Right lobe of liver (tissue), 6 donors: ENCODE measurements around the gene ANKRD44. TPM values are rescaled to one million over a fixed set of nuclear protein-coding genes. Genes with fewer than 3 reads are reported as not detected.

Experiments
- ATAC-seq, 4 donors: fragments of 200-7000 bp; cut with Tn5 transposase; one replicate each; pipeline ENCODE4 v1.9.1; 2020; ENCODE audit warnings: mild to moderate bottlenecking in 4 of 4, moderate library complexity in 4 of 4
- DNase-seq, 3 donors: peaks; one replicate each; pipeline ENCODE4 v3.0.0-alpha.2; 2020
- H3K27ac ChIP-seq, 3 donors: fragments of 200-600 bp; one replicate each; pipeline ENCODE4 v1.8.0; 2022
- H3K27me3 ChIP-seq, 2 donors: fragments of 200-600 bp; one replicate each; pipeline ENCODE4 v1.8.0; 2022
- H3K36me3 ChIP-seq, 4 donors: fragments of 200-600 bp; sonication (generic) in 1 of 4; one replicate each; pipeline versions ENCODE4 v1.5.1 to v1.8.0; 2017 to 2022; ENCODE audit warnings: control low read depth in 1 of 4
- H3K4me1 ChIP-seq, 4 donors: fragments of 200-600 bp; sonication (generic) in 1 of 4; one replicate each; pipeline versions ENCODE4 v1.5.1 to v1.8.0; 2017 to 2022; ENCODE audit warnings: control low read depth in 1 of 4
- H3K4me3 ChIP-seq, 3 donors: fragments of 200-600 bp; one replicate each; pipeline ENCODE4 v1.8.0; 2022
- H3K9me3 ChIP-seq, 4 donors: fragments of 200-600 bp; sonication (generic) in 1 of 4; one replicate each; pipeline versions ENCODE4 v1.5.1 to v1.8.0; 2017 to 2022; ENCODE audit warnings: control low read depth in 1 of 4
- CTCF ChIP-seq, 4 donors: fragments of 200-600 bp in 3 of 4; fragments of 450-650 bp in 1 of 4; IDR thresholded peaks; one replicate each; pipeline versions ENCODE4 v1.5.1 to v1.8.0; 2016 to 2022; ENCODE audit warnings: antibody characterized with exemption in 4 of 4, mild to moderate bottlenecking in 2 of 4
- POLR2A ChIP-seq: fragments of 450-650 bp; IDR thresholded peaks from one replicate; pipeline ENCODE4 v1.6.1; 2017; ENCODE audit warnings: antibody characterized with exemption, mild to moderate bottlenecking
- WGBS: methylation state at CpG from one replicate; pipeline ENCODE4 v1.1.6; 2018; ENCODE audit warnings: low coverage, low lambda C conversion rate; ENCODE audit not compliant: insufficient coverage; ENCODE audit errors: missing lambda C conversion rate; 5-methylcytosine and 5-hydroxymethylcytosine counted together
- intact Hi-C, 2 donors: fragments of 100-400 bp; cut with DNase I; formaldehyde crosslinking; loops; one replicate each; pipeline versions ENCODE4 v1.11.2 to v1.14.1; 2022
- total RNA-seq, 6 experiments: library from RNA; depleted of rRNA in 2 of 6; stranded (reverse); fragments of >200 nt in 2 of 6; fragmentation: NEBNext Ultra II Directional in 3 of 6; extraction: Animal tissue kit (Norgen Biotek cat#: 25700) in 3 of 6; gene quantifications; one replicate each; pipeline versions ENCODE4 v1.1.0 to v1.2.4, GENCODE V29; 2016 to 2023
- donor health status: DM: no; HTN: yes; CAD: no.
- donor health status: DM: no; HTN: no; CAD: no.
- donor health status: DM: no; HTN: no; CAD: no.
- donor health status: DM: no; HTN: yes; CAD: no.
- donor health status: DM: no; HTN: yes; CAD: no.

The ANKRD44 gene
- total RNA-seq, 6 experiments from 2014 or later, result 7.9 to 19.5 (median 13.3) TPM

DNA sequence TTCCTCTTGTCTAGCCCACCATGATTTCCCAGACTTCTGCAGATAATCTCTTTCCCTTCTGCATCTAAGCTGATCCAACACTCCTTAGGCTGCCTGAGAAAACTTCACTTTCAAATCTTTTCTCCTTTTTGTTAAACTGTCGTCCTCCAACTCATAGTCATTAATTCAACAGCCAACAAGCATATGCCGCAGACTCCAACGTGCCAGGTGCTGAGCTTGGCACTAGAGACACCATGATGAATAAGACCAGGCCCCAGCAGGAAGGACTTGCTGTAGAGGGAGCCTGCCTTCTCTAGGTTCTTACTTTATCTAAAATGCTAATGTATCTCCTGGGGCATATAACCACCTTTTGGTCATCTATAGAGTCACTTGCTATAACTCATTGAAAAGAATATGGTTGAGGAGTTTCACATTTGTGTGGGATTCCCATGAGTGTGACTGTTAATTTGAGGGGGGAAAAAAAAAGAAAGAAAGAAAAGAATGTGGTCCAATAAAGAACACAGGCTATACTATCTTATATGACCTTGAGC is 51.0 kb downstream of the ANKRD44 start:
- H3K27me3 ChIP-seq, result no peaks in the 10 kb centered on the region
- H3K4me1 ChIP-seq, result peaks cover 0 to 3% (median 0%) of the 10 kb centered on the region in 4 donors
- no peak for TF ChIP-seq POLR2A
- TF ChIP-seq CTCF (IDR thresholded peaks at IDR 0.05), result no peak
- WGBS, result 79% methylated on average over 3 of the region's 3 CpGs
- intact Hi-C loops, result no loop called here
- H3K4me3 ChIP-seq, result no peak overlapping the region
- H3K27ac ChIP-seq, result no peak overlapping the region
- H3K9me3 ChIP-seq, result no peaks in the 10 kb centered on the region
- DNase-seq, result no peak
- no peaks in the 10 kb centered on the region for H3K36me3 ChIP-seq
- no peak for ATAC-seq

- Histone ChIP-seq H3K9me3 (no peaks in the 10 kb centered on the region), H3K27me3 (no peaks in the 10 kb centered on the region), H3K4me3 (no peak overlapping the region), H3K4me1 (peaks cover 0 to 3% (median 0%) of the 10 kb centered on the region in 4 donors), H3K27ac (no peak overlapping the region), H3K36me3 (no peaks in the 10 kb centered on the region)
- DNase-seq (no peak), ATAC-seq (peak in 1 of 4 donors; percentile 38)
- intact Hi-C loops, result no loop called here
- 71% methylated on average over 2 of the region's 2 CpGs for WGBS
- TF ChIP-seq POLR2A (no peak), CTCF (IDR thresholded peaks at IDR 0.05) (no peak)
These were observed 52.0 kb downstream of the ANKRD44 start for GRCh38 chr2:197258580-197258979.

DNA sequence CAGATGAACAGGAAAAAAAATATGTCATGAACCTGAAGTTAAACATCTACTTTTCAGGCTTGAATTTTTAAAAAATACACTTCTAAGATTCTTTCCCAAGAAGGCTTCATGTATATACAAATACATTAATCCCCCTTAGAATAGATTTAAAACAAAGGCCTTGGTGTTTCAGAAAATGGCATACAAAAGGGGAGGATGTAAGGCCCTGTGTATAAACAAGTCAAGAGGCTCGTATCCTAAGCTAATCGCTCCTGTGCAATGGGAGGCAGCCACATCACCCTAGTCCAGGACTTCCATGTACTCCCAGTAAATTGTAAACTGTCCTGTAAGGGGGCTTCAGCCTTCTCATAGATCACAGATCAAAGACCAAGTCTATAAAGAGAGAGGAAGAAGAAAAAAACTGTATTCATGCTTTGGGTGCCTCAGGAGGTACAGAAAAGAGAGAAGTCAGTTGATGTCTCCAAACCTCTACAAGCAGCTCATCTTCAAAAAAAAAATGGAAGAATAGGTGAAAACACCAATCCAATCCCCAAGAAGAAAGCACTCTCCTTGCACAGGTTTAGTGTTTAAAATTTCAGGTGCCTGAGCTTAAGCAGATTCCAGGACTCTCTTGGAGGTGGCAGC is 53.9 kb downstream of the ANKRD44 start:
- ATAC-seq (no peak), DNase-seq (no peak)
- H3K9me3 ChIP-seq, result no peaks in the 10 kb centered on the region
- intact Hi-C loops, result no loop called here
- H3K27ac ChIP-seq, result peak overlapping the region in 1 of 3 donors; percentile 5
- 84% methylated on average over 2 of the region's 2 CpGs for WGBS
- no peak overlapping the region for H3K4me3 ChIP-seq
- no peaks in the 10 kb centered on the region for H3K27me3 ChIP-seq
- H3K36me3 ChIP-seq, result no peaks in the 10 kb centered on the region
- TF ChIP-seq CTCF (IDR thresholded peaks at IDR 0.05), result no peak
- TF ChIP-seq POLR2A, result no peak
- no peaks in the 10 kb centered on the region for H3K4me1 ChIP-seq

- Histone ChIP-seq H3K4me3 (no peak overlapping the region), H3K36me3 (no peaks in the 10 kb centered on the region), H3K4me1 (no peaks in the 10 kb centered on the region), H3K9me3 (no peaks in the 10 kb centered on the region), H3K27ac (peak overlapping the region; percentile 5 to 18 (median 13)), H3K27me3 (no peaks in the 10 kb centered on the region)
- intact Hi-C loops, result no loop called here
- ATAC-seq (no peak), DNase-seq (no peak)
- TF ChIP-seq POLR2A (no peak), CTCF (IDR thresholded peaks at IDR 0.05) (no peak)
These were observed 54.6 kb downstream of the ANKRD44 start for GRCh38 chr2:197256021-197256420.
